Endothelial cell of umbilical vein (primary cell): ENCODE measurements around the gene OSBPL10.

Experiments used
- EZH2 ChIP-seq: IDR thresholded peaks from 2 replicates; pipeline ENCODE4 v1.6.1; 2012; ENCODE audit warnings: borderline replicate concordance, low read depth, mild to moderate bottlenecking, moderate library complexity, low read length, inconsistent platforms; ENCODE audit not compliant: severe bottlenecking
- POLR2AphosphoS5 ChIP-seq: IDR thresholded peaks from 2 replicates; pipeline ENCODE4 v1.6.1; 2012; ENCODE audit warnings: low read depth, mild to moderate bottlenecking, control low read depth, low read length, moderate library complexity; ENCODE audit not compliant: insufficient read depth
- TF ChIP-seq, protein P1 (sequence below), 2 donors: IDR thresholded peaks; 1 replicate in 1 of 2; 2 replicates in 1 of 2; pipeline ENCODE4 v1.5.1; 2011; ENCODE audit warnings: low read length in 2 of 2, mild to moderate bottlenecking in 2 of 2, moderate library complexity in 2 of 2, control low read depth in 1 of 2, inconsistent platforms in 1 of 2, low read depth in 1 of 2; ENCODE audit not compliant: insufficient read depth in 1 of 2; ENCODE audit errors: extremely low read depth in 1 of 2

GRCh38 chr3:31789429-31789828 is 191.6 kb downstream of the OSBPL10 start:
- TF ChIP-seq, protein P1, sequence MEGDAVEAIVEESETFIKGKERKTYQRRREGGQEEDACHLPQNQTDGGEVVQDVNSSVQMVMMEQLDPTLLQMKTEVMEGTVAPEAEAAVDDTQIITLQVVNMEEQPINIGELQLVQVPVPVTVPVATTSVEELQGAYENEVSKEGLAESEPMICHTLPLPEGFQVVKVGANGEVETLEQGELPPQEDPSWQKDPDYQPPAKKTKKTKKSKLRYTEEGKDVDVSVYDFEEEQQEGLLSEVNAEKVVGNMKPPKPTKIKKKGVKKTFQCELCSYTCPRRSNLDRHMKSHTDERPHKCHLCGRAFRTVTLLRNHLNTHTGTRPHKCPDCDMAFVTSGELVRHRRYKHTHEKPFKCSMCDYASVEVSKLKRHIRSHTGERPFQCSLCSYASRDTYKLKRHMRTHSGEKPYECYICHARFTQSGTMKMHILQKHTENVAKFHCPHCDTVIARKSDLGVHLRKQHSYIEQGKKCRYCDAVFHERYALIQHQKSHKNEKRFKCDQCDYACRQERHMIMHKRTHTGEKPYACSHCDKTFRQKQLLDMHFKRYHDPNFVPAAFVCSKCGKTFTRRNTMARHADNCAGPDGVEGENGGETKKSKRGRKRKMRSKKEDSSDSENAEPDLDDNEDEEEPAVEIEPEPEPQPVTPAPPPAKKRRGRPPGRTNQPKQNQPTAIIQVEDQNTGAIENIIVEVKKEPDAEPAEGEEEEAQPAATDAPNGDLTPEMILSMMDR (IDR thresholded peaks at IDR 0.05; ENCODE audit: extremely low read depth in 1 of 2, insufficient read depth in 1 of 2, low read depth in 1 of 2, low read length in 2 of 2) = no peak
- no peak for TF ChIP-seq EZH2
- TF ChIP-seq POLR2AphosphoS5 = no peak
